ENCODE data around the gene C11orf68. TPM values are rescaled to one million over a fixed set of nuclear protein-coding genes. Genes with fewer than 3 reads are reported as not detected.

C11orf68 gene
- polyA plus RNA-seq, 3 donors, result 21.8 to 31.5 (median 22.8) TPM

GRCh38 chr11:65907878-65908277, 11.0 kb downstream of the C11orf68 start:
- Histone ChIP-seq H3K9ac (ENCODE audit: insufficient read depth, low read length, poor library complexity, severe bottlenecking) (no peak overlapping the region), H2AFZ (ENCODE audit: insufficient read depth, low read depth, low read length, poor library complexity, severe bottlenecking) (no peak overlapping the region), H3K27me3 (ENCODE audit: control insufficient read depth in 2 of 2, insufficient read depth in 2 of 2, low read length in 2 of 2) (no peaks in the 10 kb centered on the region), H3K4me3 (replicated peaks in 1 of 3; ENCODE audit: low read depth in 2 of 3, low read length in 3 of 3) (no peak overlapping the region), H4K20me1 (ENCODE audit: insufficient read depth, low read length) (no peaks in the 10 kb centered on the region), H3K79me2 (ENCODE audit: insufficient read depth, low read length) (no peaks in the 10 kb centered on the region), H3K4me1 (ENCODE audit: control insufficient read depth in 1 of 2, insufficient read depth in 2 of 2, low read length in 2 of 2) (peaks cover 7 to 9% of the 10 kb centered on the region in 2 donors), H3K27ac (ENCODE audit: low read depth in 1 of 2, low read length in 2 of 2) (no peak overlapping the region), H3K4me2 (replicated peaks; ENCODE audit: extremely low read depth, low read length, poor library complexity, severe bottlenecking) (no peak overlapping the region), H3K9me3 (replicated peaks in 1 of 2; ENCODE audit: control insufficient read depth in 1 of 2, insufficient read depth in 1 of 2, low read length in 2 of 2) (no peaks in the 10 kb centered on the region), H3K36me3 (replicated peaks in 1 of 2; ENCODE audit: control insufficient read depth in 1 of 2, insufficient read depth in 2 of 2, low read length in 2 of 2) (no peaks in the 10 kb centered on the region)
- no peak for DNase-seq
- Mint-ChIP-seq H3K4me1 (peaks cover 7% of the 10 kb centered on the region), H3K27me3 (ENCODE audit: low read depth in 3 of 3) (peaks cover 0 to 13% (median 5%) of the 10 kb centered on the region in 3 donors), H3K27ac (no peak overlapping the region), H3K4me3 (no peak overlapping the region), H3K9me3 (no peaks in the 10 kb centered on the region), H3K36me3 (no peaks in the 10 kb centered on the region)
- WGBS (ENCODE audit: insufficient coverage), result 89% methylated on average over 5 of the region's 6 CpGs
- intact Hi-C loops (cut with micrococcal nuclease), result no loop called here
- no peak for TF ChIP-seq CTCF (IDR thresholded peaks at IDR 0.05)

- intact Hi-C loops (cut with micrococcal nuclease), result no loop called here
- TF ChIP-seq CTCF (IDR thresholded peaks at IDR 0.05), result no peak
- Mint-ChIP-seq H3K9me3 (no peaks in the 10 kb centered on the region), H3K27me3 (ENCODE audit: low read depth in 3 of 3) (peaks cover 0 to 13% (median 8%) of the 10 kb centered on the region in 3 donors), H3K4me3 (no peak overlapping the region), H3K36me3 (no peaks in the 10 kb centered on the region), H3K4me1 (peaks cover 6% of the 10 kb centered on the region), H3K27ac (no peak overlapping the region)
- Histone ChIP-seq H4K20me1 (ENCODE audit: insufficient read depth, low read length) (no peaks in the 10 kb centered on the region), H3K36me3 (replicated peaks in 1 of 2; ENCODE audit: control insufficient read depth in 1 of 2, insufficient read depth in 2 of 2, low read length in 2 of 2) (no peaks in the 10 kb centered on the region), H3K79me2 (ENCODE audit: insufficient read depth, low read length) (no peaks in the 10 kb centered on the region), H3K27ac (ENCODE audit: low read depth in 1 of 2, low read length in 2 of 2) (no peak overlapping the region), H3K4me3 (replicated peaks in 1 of 3; ENCODE audit: low read depth in 2 of 3, low read length in 3 of 3) (no peak overlapping the region), H3K9me3 (replicated peaks in 1 of 2; ENCODE audit: control insufficient read depth in 1 of 2, insufficient read depth in 1 of 2, low read length in 2 of 2) (no peaks in the 10 kb centered on the region), H3K4me1 (ENCODE audit: control insufficient read depth in 1 of 2, insufficient read depth in 2 of 2, low read length in 2 of 2) (peaks cover 3 to 4% of the 10 kb centered on the region in 2 donors), H3K4me2 (replicated peaks; ENCODE audit: extremely low read depth, low read length, poor library complexity, severe bottlenecking) (no peak overlapping the region), H3K9ac (ENCODE audit: insufficient read depth, low read length, poor library complexity, severe bottlenecking) (no peak overlapping the region), H2AFZ (ENCODE audit: insufficient read depth, low read depth, low read length, poor library complexity, severe bottlenecking) (no peak overlapping the region), H3K27me3 (ENCODE audit: control insufficient read depth in 2 of 2, insufficient read depth in 2 of 2, low read length in 2 of 2) (no peaks in the 10 kb centered on the region)
- DNase-seq, result no peak
- whole genome bisulfite sequencing (ENCODE audit: insufficient coverage), result 100% methylated on average over 2 of the region's 5 CpGs
Observed at GRCh38 chr11:65906602-65907001, 12.3 kb downstream of the C11orf68 start.

Measured in CD14-positive monocyte (primary cell).